HG03354 (cell line): Measurements from ENCODE around the gene B3GALT6.
"Not testable (repeated sequence)": the region's sequence is repeated elsewhere in the genome, so short reads cannot be mapped to it uniquely, and the experiment has no call there.

ENCODE experiments used
- ATAC-seq: cut with Tn5 transposase; IDR thresholded peaks from one replicate; pipeline ENCODE4 v1.9.1; 2021; ENCODE audit warnings: mild to moderate bottlenecking; ENCODE audit not compliant: unreplicated experiment, poor library complexity, severe bottlenecking

The B3GALT6 gene

DNA sequence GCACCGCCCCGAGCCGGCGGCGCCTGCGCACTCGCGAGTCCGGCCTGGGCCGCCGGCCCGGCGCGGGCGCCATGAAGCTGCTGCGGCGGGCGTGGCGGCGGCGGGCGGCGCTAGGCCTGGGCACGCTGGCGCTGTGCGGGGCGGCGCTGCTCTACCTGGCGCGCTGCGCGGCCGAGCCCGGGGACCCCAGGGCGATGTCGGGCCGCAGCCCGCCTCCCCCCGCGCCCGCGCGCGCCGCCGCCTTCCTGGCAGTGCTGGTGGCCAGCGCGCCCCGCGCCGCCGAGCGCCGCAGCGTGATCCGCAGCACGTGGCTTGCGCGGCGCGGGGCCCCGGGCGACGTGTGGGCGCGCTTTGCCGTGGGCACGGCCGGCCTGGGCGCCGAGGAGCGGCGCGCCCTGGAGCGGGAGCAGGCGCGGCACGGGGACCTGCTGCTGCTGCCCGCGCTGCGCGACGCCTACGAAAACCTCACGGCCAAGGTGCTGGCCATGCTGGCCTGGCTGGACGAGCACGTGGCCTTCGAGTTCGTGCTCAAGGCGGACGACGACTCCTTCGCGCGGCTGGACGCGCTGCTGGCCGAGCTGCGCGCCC, at the start of gene B3GALT6:
Gene B3GALT6 (plus strand): TSS at position 30 of the 588 bp plus-strand sequence. CDS start 42 bp downstream, at position 72.
- ATAC-seq: peak; percentile 13

- ATAC-seq: no peak
Measured at GRCh38 chr1:1182491-1183220, 49.4 kb upstream of the B3GALT6 start.

- no peak for ATAC-seq
Measured at GRCh38 chr1:1183221-1183747, 48.8 kb upstream of the B3GALT6 start.

DNA sequence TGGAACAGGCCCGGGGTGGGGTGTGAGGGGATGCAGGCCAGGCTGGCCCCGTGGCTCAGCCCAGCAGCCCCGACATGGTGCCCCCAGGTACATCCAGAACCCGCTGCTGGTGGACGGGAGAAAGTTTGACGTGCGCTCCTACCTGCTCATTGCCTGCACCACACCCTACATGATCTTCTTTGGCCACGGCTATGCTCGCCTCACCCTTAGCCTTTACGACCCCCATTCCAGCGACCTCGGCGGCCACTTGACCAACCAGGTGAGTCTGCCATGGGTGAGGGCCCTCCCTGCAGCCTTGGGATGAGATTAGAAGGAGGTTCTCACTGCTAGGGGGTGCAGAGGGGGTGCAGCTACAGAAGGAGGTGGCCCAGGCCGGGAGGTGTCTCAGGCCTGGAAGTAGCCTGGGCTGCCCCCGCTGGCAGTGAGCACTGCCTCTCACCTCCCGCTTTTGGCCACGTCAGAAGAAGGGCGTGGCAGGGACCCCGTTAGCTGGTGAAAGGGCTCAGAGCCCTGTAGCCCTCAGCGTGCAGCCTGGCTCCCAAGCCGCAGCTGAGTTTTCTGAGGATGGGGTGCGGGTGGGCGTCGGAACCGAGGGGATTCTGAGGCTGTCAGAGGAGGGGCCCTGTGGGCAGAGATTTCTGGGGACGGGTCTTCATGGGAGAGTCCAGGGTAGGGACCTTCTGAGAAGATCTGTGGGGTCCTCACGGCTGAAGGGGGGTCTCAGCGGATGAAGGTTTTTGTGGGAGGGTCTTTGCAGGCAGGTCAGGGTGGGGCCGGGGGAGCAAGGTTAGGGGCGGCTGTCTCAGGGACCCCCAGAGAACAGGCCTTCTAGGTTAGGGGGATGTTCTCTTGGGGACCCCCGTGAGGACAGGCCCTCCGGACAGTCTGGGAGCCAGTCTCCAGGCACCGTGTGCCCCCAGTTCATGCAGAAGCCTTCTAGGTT, 47.9 kb upstream of the B3GALT6 start:
- ATAC-seq: no peak

DNA sequence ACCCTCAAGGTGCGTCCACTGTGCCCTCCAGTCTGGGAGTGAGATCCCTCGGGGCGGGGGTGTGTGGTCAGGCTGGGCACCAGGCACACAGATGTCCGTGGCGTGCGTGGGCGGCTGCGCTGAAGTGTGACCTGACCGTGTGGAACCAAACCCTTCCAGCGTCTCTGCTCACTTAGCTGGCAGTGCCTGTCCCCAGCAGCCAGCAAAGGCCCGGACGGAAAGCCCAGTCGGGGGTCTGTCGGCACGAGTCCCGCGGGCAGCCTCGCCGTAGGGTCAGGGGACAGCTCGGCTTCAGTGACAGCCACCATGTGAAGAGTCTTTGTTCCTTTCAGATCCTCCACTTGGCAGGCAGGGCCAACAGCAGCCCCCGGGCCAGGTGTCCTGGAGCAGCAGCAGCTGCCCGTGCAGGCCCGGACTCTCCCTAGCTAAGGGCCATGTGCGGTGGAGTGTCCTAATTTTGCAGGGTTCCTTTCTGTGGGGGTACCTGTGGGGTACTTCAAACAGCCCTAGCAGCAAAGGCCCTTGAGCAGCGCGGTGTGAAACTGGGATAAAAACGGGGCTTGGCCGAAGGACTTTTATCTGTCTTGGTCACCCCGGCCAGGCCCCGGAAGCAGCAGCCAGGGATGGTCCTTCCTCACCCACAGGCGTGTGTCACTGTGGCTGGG, 46.8 kb upstream of the B3GALT6 start:
- no peak for ATAC-seq

DNA sequence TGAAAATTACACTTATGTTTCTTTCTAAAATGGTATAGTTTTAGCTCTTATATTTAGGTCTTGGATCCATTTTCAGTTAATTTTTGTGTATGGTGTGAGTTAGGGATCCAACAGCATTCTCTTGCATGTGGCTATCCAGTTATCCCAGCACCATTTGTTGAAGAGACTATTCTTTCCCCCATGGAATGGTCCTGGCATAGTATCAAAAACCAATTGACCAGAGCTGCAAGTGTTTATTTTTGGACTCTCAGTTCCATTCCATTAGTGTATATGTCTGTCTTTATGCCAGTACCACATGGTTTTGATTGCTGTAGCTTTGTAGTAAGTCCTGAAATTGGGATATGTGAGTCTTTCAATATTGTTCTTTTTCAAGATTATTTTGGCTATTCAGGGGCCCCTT, 44.1 kb upstream of the B3GALT6 start:
- no peak for ATAC-seq

- no peak for ATAC-seq
Measured at GRCh38 chr1:1189111-1189510, 42.9 kb upstream of the B3GALT6 start.

- no peak for ATAC-seq
Measured at GRCh38 chr1:1191734-1192133, 40.3 kb upstream of the B3GALT6 start.

GRCh38 chr1:1194723-1195122, 37.3 kb upstream of the B3GALT6 start:
- ATAC-seq: no peak

DNA sequence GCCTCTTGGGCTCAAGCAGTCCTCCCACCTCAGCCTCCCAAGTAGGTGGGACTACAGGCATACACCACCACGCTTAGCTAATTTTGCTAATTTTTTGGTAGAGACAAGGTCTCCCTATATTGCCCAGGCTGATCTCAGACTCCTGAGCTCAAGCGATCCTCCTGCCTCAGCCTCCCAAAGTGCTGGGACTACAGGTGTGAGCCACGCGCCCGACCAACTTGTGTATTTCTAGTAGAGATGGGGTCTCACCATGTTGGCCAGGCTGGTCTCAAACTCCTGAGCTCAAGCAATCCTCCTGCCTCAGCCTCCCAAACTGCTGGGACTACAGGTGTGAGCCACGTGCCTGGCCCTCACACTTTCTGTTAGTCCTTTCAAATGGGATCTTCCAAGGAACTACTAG, 36.3 kb upstream of the B3GALT6 start:
- not testable (repeated sequence) for ATAC-seq

DNA sequence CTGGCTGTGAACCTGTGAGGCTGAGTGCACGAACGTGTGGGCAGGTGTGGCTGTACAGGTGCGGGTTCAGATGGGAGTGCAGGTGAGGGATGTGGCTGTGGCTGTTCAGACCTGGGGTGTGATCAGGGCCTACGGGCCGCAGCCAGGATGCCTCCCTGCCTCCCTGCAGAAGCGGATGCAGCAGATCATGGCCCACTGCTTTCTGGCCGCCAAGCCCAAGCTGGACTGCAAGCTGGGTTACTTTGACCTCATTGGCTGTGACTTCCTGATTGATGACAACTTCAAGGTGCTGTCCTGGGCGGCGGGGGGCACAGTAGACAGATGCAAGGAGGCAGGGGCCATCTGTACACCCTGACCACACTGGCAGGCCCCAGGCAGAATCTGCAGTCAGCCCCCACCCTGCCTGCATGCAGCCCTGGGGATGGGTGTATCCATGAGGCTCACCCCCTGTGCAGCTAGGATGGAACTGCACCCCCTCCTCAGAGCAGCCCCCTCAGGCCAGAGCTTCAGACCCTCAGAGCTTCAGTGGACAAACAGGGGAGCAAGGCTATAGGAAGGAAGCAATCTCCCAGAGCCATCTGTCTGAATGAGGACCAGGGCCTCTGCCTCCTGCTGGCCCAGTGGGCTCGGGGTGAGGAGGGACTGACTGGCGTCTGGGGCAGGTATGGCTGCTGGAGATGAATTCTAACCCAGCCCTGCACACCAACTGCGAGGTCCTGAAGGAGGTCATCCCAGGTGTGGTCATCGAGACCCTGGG, 35.4 kb upstream of the B3GALT6 start:
- ATAC-seq: no peak

GRCh38 chr1:1197188-1197500, 34.9 kb upstream of the B3GALT6 start:
- ATAC-seq: no peak

- no peak for ATAC-seq
Measured at GRCh38 chr1:1197551-1198422, 34.2 kb upstream of the B3GALT6 start.

DNA sequence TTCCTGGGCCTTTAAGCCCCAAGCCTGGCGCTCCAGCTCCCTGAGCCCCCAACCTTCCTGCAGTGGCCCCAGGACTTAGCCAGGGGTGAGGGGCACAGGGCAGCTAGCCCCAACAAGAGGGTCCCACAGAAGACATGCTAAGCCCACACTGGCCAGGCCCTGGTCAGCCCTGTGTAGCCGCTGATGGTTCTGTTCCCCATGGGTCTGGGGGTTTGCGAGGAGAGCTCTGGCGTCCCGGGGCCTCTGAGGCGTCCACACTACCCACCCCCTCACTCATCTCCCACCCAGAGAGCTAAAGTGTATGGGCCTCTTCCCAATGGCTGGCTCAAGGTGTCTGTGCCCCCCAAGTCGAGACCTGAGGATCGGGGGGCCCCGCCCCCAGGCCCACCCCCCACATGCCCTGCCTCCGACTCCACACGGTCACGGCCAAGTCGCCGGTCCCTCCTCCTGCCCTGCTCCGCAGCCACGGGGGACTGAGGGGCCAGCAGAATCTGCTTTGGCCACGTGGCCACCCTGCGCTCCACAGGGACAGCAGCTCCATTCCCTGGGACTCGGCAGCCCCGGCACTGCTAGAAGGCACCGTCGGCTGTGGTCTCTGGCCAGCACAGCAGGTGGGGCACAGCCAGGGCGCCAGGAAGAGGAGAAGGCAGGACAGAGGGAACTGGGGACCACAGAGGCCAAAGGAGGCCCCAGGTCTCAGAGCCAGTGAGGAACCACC, 33.5 kb upstream of the B3GALT6 start:
- ATAC-seq: no peak

GRCh38 chr1:1199141-1199960, 32.7 kb upstream of the B3GALT6 start:
- ATAC-seq: no peak

DNA sequence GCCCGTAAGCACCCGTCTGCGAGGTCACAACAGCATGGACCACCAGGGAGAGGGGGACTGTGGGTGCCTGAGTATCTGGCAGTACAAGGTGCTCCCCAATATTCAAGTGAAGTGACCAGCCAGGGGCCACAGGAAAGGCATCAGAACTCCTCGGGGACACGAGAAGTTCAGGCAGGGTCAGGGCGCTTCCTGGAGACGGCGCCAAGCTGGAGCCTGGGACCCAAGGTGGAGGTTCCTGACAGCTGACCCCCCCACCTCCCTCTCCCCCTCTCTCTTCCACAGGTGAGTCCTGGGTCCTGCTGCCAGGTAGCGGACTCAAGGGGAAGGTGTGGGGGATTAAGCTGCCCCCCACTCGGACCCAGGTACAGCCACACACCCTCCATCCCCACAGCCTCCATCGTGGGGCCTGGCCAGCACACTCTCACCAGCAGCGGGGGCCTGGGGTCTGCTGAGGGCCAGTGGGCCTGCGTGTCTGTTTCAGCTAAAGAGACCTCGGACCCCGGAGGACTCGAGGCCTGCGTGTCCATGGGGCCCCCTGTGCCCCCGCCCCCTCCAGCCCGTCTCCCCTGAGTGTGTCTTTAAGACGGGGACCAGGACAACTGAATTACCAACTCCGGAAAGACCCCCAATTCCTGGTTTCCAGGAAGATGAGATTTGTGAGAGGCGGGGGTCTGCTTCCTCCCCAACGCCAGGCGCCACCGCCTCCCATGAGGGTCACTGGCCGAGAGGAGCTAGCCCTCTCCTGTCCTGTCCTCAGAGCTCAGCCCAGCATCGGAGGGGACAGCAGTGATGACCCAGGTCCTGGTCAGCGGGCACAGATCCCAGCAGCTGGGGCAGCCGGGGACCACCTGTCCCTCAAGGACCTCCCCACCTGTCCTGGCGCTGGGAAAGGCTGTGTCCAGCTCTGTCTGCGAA, 31.8 kb upstream of the B3GALT6 start:
- no peak for ATAC-seq
